CD14-positive monocyte (primary cell): Measurements from ENCODE around the gene GATAD2A. TPM values are rescaled to one million over a fixed set of nuclear protein-coding genes. Genes with fewer than 3 reads are reported as not detected.

Experiments
- DNase-seq, 3 donors: peaks; one replicate each; pipeline ENCODE4 v3.0.0-alpha.2; 2011 to 2022
- H2AFZ ChIP-seq: 2 replicates; pipeline ENCODE4 v1.6.0; 2012; ENCODE audit warnings: mild to moderate bottlenecking, low read depth, low read length, inconsistent platforms; ENCODE audit not compliant: insufficient read depth, poor library complexity, severe bottlenecking
- H3K27ac ChIP-seq, 2 donors: 1 replicate in 1 of 2; 2 replicates in 1 of 2; pipeline ENCODE4 v1.5.1; 2012 to 2013; ENCODE audit warnings: low read length in 2 of 2, control low read depth in 1 of 2, inconsistent platforms in 1 of 2, low read depth in 1 of 2, mild to moderate bottlenecking in 1 of 2
- H3K27me3 ChIP-seq, 2 donors: one replicate each; pipeline versions ENCODE4 v1.6.0 to v1.6.1; 2011 to 2013; ENCODE audit warnings: low read length in 2 of 2; ENCODE audit not compliant: control insufficient read depth in 2 of 2, insufficient read depth in 2 of 2
- H3K36me3 ChIP-seq, 2 donors: replicated peaks in 1 of 2; 1 replicate in 1 of 2; 2 replicates in 1 of 2; pipeline versions ENCODE4 v1.5.1 to v1.6.1; 2012 to 2013; ENCODE audit warnings: low read length in 2 of 2, control low read depth in 1 of 2, inconsistent platforms in 1 of 2, mild to moderate bottlenecking in 1 of 2; ENCODE audit not compliant: insufficient read depth in 2 of 2, control insufficient read depth in 1 of 2
- H3K4me1 ChIP-seq, 2 donors: 1 replicate in 1 of 2; 2 replicates in 1 of 2; pipeline versions ENCODE4 v1.5.1 to v1.6.1; 2012 to 2013; ENCODE audit warnings: low read length in 2 of 2, control low read depth in 1 of 2, inconsistent platforms in 1 of 2, mild to moderate bottlenecking in 1 of 2, moderate library complexity in 1 of 2; ENCODE audit not compliant: insufficient read depth in 2 of 2, control insufficient read depth in 1 of 2
- H3K4me2 ChIP-seq: replicated peaks from 2 replicates; pipeline ENCODE3; 2012; ENCODE audit warnings: low read length, moderate library complexity, mild to moderate bottlenecking; ENCODE audit not compliant: poor library complexity, severe bottlenecking; ENCODE audit errors: extremely low read depth
- H3K4me3 ChIP-seq, 3 experiments: fragments of 200-600 bp in 1 of 3; sonication (generic) in 1 of 3; replicated peaks in 1 of 3; 1 replicate in 2 of 3; 2 replicates in 1 of 3; pipeline ENCODE4 v1.5.1; 2011 to 2013; ENCODE audit warnings: low read length in 3 of 3, mild to moderate bottlenecking in 3 of 3, control low read depth in 2 of 3, low read depth in 2 of 3, inconsistent platforms in 1 of 3, moderate library complexity in 1 of 3
- H3K79me2 ChIP-seq: 2 replicates; pipeline ENCODE4 v1.6.0; 2012; ENCODE audit warnings: mild to moderate bottlenecking, control low read depth, inconsistent platforms, low read length, moderate library complexity; ENCODE audit not compliant: insufficient read depth
- H3K9ac ChIP-seq: 2 replicates; pipeline ENCODE4 v1.6.0; 2017; ENCODE audit warnings: low read length, mild to moderate bottlenecking; ENCODE audit not compliant: insufficient read depth, poor library complexity, severe bottlenecking
- H3K9me3 ChIP-seq, 2 donors: replicated peaks in 1 of 2; 1 replicate in 1 of 2; 2 replicates in 1 of 2; pipeline versions ENCODE4 v1.5.1 to v1.6.1; 2012 to 2013; ENCODE audit warnings: low read length in 2 of 2, control low read depth in 1 of 2; ENCODE audit not compliant: control insufficient read depth in 1 of 2, insufficient read depth in 1 of 2
- H4K20me1 ChIP-seq: 2 replicates; pipeline ENCODE4 v1.6.0; 2012; ENCODE audit warnings: mild to moderate bottlenecking, low read length, control low read depth, moderate library complexity; ENCODE audit not compliant: insufficient read depth
- H3K27ac Mint-ChIP-seq, 7 donors: one replicate each; pipeline ENCODE4 v1.8.0; 2020; ENCODE audit warnings: mild to moderate bottlenecking in 7 of 7, mixed read lengths in 7 of 7, moderate library complexity in 6 of 7, inconsistent platforms in 2 of 7
- H3K27me3 Mint-ChIP-seq, 3 donors: one replicate each; pipeline ENCODE4 v1.8.0; 2021 to 2022; ENCODE audit warnings: low read depth in 3 of 3, mild to moderate bottlenecking in 3 of 3, mixed read lengths in 3 of 3, moderate library complexity in 3 of 3, inconsistent platforms in 1 of 3
- H3K36me3 Mint-ChIP-seq, 2 donors: one replicate each; pipeline ENCODE4 v1.8.0; 2020; ENCODE audit warnings: mixed read lengths in 2 of 2, inconsistent platforms in 1 of 2, mild to moderate bottlenecking in 1 of 2
- H3K4me1 Mint-ChIP-seq: one replicate; pipeline ENCODE4 v1.8.0; 2020; ENCODE audit warnings: mild to moderate bottlenecking, mixed read lengths
- H3K4me3 Mint-ChIP-seq, 2 donors: one replicate each; pipeline ENCODE4 v1.8.0; 2020; ENCODE audit warnings: mild to moderate bottlenecking in 2 of 2, mixed read lengths in 2 of 2, moderate library complexity in 1 of 2
- H3K9me3 Mint-ChIP-seq, 7 donors: one replicate each; pipeline ENCODE4 v1.8.0; 2020 to 2022; ENCODE audit warnings: mixed read lengths in 7 of 7, mild to moderate bottlenecking in 6 of 7, moderate library complexity in 6 of 7, inconsistent platforms in 2 of 7
- CTCF ChIP-seq: fragments of 200-600 bp; IDR thresholded peaks from one replicate; pipeline ENCODE4 v1.8.0; 2022; ENCODE audit warnings: antibody characterized with exemption, mild to moderate bottlenecking
- WGBS: methylation state at CpG from one replicate; pipeline ENCODE4 v1.1.5; 2013; ENCODE audit warnings: missing lambda C conversion rate; ENCODE audit not compliant: insufficient coverage; 5-methylcytosine and 5-hydroxymethylcytosine counted together
- intact Hi-C, 2 donors: fragments of 100-400 bp; cut with micrococcal nuclease; formaldehyde crosslinking; loops; one replicate each; pipeline versions ENCODE4 v1.15.0 to v1.15.1; 2023
- polyA plus RNA-seq, 3 donors: library from polyadenylated mRNA; depleted of rRNA in 1 of 3; unstranded in 2 of 3; stranded (reverse) in 1 of 3; fragments of 300-500 nt in 2 of 3; fragments of >200 nt in 1 of 3; fragmentation: Illumina TruSeq in 2 of 3; gene quantifications; 1 replicate in 2 of 3; 2 replicates in 1 of 3; pipeline ENCODE4 v1.2.3, GENCODE V29; 2012 to 2021

GATAD2A gene
- polyA plus RNA-seq, 3 donors, result 8.0 to 35.9 (median 8.7) TPM

GRCh38 chr19:19552798-19553197 lies 147.3 kb downstream of the GATAD2A start:
- no peaks in the 10 kb centered on the region for H3K27me3 ChIP-seq
- no peak overlapping the region for H3K9ac ChIP-seq
- intact Hi-C loops, result no loop called here
- peaks cover 3 to 6% (median 5%) of the 10 kb centered on the region in 7 donors for H3K9me3 Mint-ChIP-seq
- no peak overlapping the region for H3K27ac ChIP-seq
- H3K4me1 ChIP-seq, result peaks cover 0 to 3% of the 10 kb centered on the region in 2 donors
- peak; percentile 81 for TF ChIP-seq CTCF
- no peak overlapping the region for H3K4me2 ChIP-seq
- H3K27ac Mint-ChIP-seq, result no peak overlapping the region
- WGBS, result 71% methylated on average over 6 of the region's 6 CpGs
- H3K79me2 ChIP-seq, result no peaks in the 10 kb centered on the region
- no peaks in the 10 kb centered on the region for H3K36me3 ChIP-seq
- H4K20me1 ChIP-seq, result no peaks in the 10 kb centered on the region
- no peaks in the 10 kb centered on the region for H3K36me3 Mint-ChIP-seq
- no peak overlapping the region for H3K4me3 ChIP-seq
- H3K27me3 Mint-ChIP-seq, result peaks cover 2 to 5% (median 3%) of the 10 kb centered on the region in 3 donors
- DNase-seq, result peak in 1 of 3 donors; percentile 40
- H3K9me3 ChIP-seq, result peaks cover 0 to 6% of the 10 kb centered on the region in 2 donors
- no peak overlapping the region for H3K4me3 Mint-ChIP-seq
- no peak overlapping the region for H2AFZ ChIP-seq
- peaks cover 6% of the 10 kb centered on the region for H3K4me1 Mint-ChIP-seq

GRCh38 chr19:19553670-19554069 lies 148.2 kb downstream of the GATAD2A start:
- H3K4me3 ChIP-seq, result no peak overlapping the region
- 96% methylated on average over 7 of the region's 10 CpGs for WGBS
- Mint-ChIP-seq H3K27ac (peak overlapping the region in 2 of 7 donors; percentile 35 to 59), H3K27me3 (peaks cover 2 to 6% (median 3%) of the 10 kb centered on the region in 3 donors), H3K4me3 (no peak overlapping the region), H3K36me3 (no peaks in the 10 kb centered on the region), H3K4me1 (peaks cover 6% of the 10 kb centered on the region), H3K9me3 (peaks cover 3 to 6% (median 5%) of the 10 kb centered on the region in 7 donors)
- H2AFZ ChIP-seq, result no peak overlapping the region
- no peak overlapping the region for H3K27ac ChIP-seq
- no peak for DNase-seq
- no peak overlapping the region for H3K9ac ChIP-seq
- H4K20me1 ChIP-seq, result no peaks in the 10 kb centered on the region
- no peak overlapping the region for H3K4me2 ChIP-seq
- no peaks in the 10 kb centered on the region for H3K36me3 ChIP-seq
- no peaks in the 10 kb centered on the region for H3K79me2 ChIP-seq
- intact Hi-C loops, result no loop called here
- peaks cover 0 to 3% of the 10 kb centered on the region in 2 donors for H3K4me1 ChIP-seq
- no peaks in the 10 kb centered on the region for H3K27me3 ChIP-seq
- TF ChIP-seq CTCF, result no peak
- H3K9me3 ChIP-seq, result peaks cover 0 to 6% of the 10 kb centered on the region in 2 donors
